Loucy (cell line): Measurements from ENCODE around the gene RAPGEF1.
A peak's percentile ranks its signal among the peaks of the same experiment; 100 is the strongest.

ENCODE experiments used
- H2AFZ ChIP-seq: fragments of 200-600 bp; sonication (generic); 2 replicates; pipeline ENCODE4 v1.6.0; 2016; ENCODE audit warnings: antibody characterized with exemption, mild to moderate bottlenecking, low read length, moderate library complexity
- H3F3A ChIP-seq: fragments of 200-600 bp; 2 replicates; pipeline ENCODE4 v1.6.0; 2016; ENCODE audit warnings: antibody characterized with exemption, low read depth, mild to moderate bottlenecking
- H3K27me3 ChIP-seq: fragments of 200-600 bp; sonication (generic); 2 replicates; pipeline ENCODE4 v1.6.1; 2014; ENCODE audit warnings: low read length, mild to moderate bottlenecking; ENCODE audit not compliant: insufficient read depth, poor library complexity, severe bottlenecking
- H3K36me3 ChIP-seq: fragments of 200-600 bp; sonication (generic); 2 replicates; pipeline ENCODE4 v1.6.1; 2016; ENCODE audit warnings: low read length; ENCODE audit not compliant: insufficient read depth
- H3K4me1 ChIP-seq: fragments of 200-600 bp; sonication (generic); 2 replicates; pipeline ENCODE4 v1.5.1; 2014; ENCODE audit warnings: low read length, mild to moderate bottlenecking; ENCODE audit not compliant: insufficient read depth, poor library complexity, severe bottlenecking
- H3K4me2 ChIP-seq: fragments of 200-600 bp; sonication (generic); 2 replicates; pipeline ENCODE4 v1.6.0; 2014; ENCODE audit warnings: antibody characterized with exemption, low read length, low read depth, mild to moderate bottlenecking; ENCODE audit not compliant: poor library complexity, severe bottlenecking
- H3K4me3 ChIP-seq: fragments of 200-600 bp; sonication (generic); 2 replicates; pipeline ENCODE4 v1.5.1; 2014; ENCODE audit warnings: low read length, mild to moderate bottlenecking, mixed read lengths; ENCODE audit not compliant: poor library complexity, severe bottlenecking
- H3K79me2 ChIP-seq: fragments of 200-600 bp; sonication (generic); 2 replicates; pipeline ENCODE4 v1.6.1; 2014; ENCODE audit warnings: low read length; ENCODE audit not compliant: insufficient read depth
- H3K9ac ChIP-seq: fragments of 200-600 bp; sonication (generic); 2 replicates; pipeline ENCODE4 v1.6.0; 2014; ENCODE audit warnings: mild to moderate bottlenecking, low read depth, low read length, moderate library complexity; ENCODE audit not compliant: poor library complexity, severe bottlenecking
- H3K9me2 ChIP-seq: fragments of 200-600 bp; sonication (generic); replicated peaks from 2 replicates; pipeline ENCODE4 v1.6.1; 2016; ENCODE audit warnings: low read depth, low read length, mixed read lengths
- H3K9me3 ChIP-seq: fragments of 200-600 bp; sonication (generic); 2 replicates; pipeline ENCODE4 v1.6.1; 2014; ENCODE audit warnings: mild to moderate bottlenecking, antibody characterized with exemption, low read length, low read depth; ENCODE audit not compliant: insufficient read depth
- H4K20me1 ChIP-seq: fragments of 200-600 bp; sonication (generic); 2 replicates; pipeline ENCODE4 v1.6.0; 2014; ENCODE audit warnings: antibody characterized with exemption, low read length, mild to moderate bottlenecking; ENCODE audit not compliant: insufficient read depth, poor library complexity, severe bottlenecking
- CTCF ChIP-seq: fragments of 200-600 bp; sonication (generic); conservative IDR thresholded peaks from 2 replicates; pipeline ENCODE4 v1.5.1; 2014; ENCODE audit warnings: mild to moderate bottlenecking, antibody characterized with exemption, low read length
- EZH2phosphoT487 ChIP-seq: fragments of 200-600 bp; IDR thresholded peaks from 2 replicates; pipeline ENCODE4 v1.6.1; 2018; ENCODE audit warnings: antibody characterized with exemption, mild to moderate bottlenecking, moderate library complexity, borderline replicate concordance

Gene RAPGEF1

GRCh38 chr9:131732061-131732526 lies 7.8 kb downstream of the RAPGEF1 start:
- H3K9me3 ChIP-seq = no peaks in the 10 kb centered on the region
- no peaks in the 10 kb centered on the region for H3K27me3 ChIP-seq
- H3K4me1 ChIP-seq = peaks cover 83% of the 10 kb centered on the region
- peaks cover 42% of the 10 kb centered on the region for H3F3A ChIP-seq
- H4K20me1 ChIP-seq = peaks cover 24% of the 10 kb centered on the region
- no peak for TF ChIP-seq EZH2phosphoT487
- no peak for TF ChIP-seq CTCF
- H3K9me2 ChIP-seq = no peaks in the 10 kb centered on the region
- H3K36me3 ChIP-seq = no peaks in the 10 kb centered on the region
- peaks cover 72% of the 10 kb centered on the region for H3K79me2 ChIP-seq
- H3K4me2 ChIP-seq = peak overlapping the region; percentile 97
- H3K9ac ChIP-seq = peak overlapping the region; percentile 66
- H2AFZ ChIP-seq = no peak overlapping the region
- H3K4me3 ChIP-seq = peak overlapping the region; percentile 72

- Histone ChIP-seq H3K9ac (peak overlapping the region; percentile 66), H2AFZ (no peak overlapping the region), H3F3A (peaks cover 42% of the 10 kb centered on the region), H3K4me3 (peak overlapping the region; percentile 72), H3K9me3 (no peaks in the 10 kb centered on the region), H4K20me1 (peaks cover 20% of the 10 kb centered on the region), H3K36me3 (no peaks in the 10 kb centered on the region), H3K79me2 (peaks cover 72% of the 10 kb centered on the region), H3K4me1 (peaks cover 81% of the 10 kb centered on the region), H3K27me3 (no peaks in the 10 kb centered on the region), H3K9me2 (no peaks in the 10 kb centered on the region), H3K4me2 (peak overlapping the region; percentile 97)
- TF ChIP-seq EZH2phosphoT487 (no peak), CTCF (no peak)
These were observed 8.2 kb downstream of the RAPGEF1 start for GRCh38 chr9:131731644-131732043.

- Histone ChIP-seq H3K9me3 (no peaks in the 10 kb centered on the region), H3K4me1 (peaks cover 77% of the 10 kb centered on the region), H2AFZ (no peak overlapping the region), H3F3A (peaks cover 42% of the 10 kb centered on the region), H3K9ac (peak overlapping the region; percentile 66), H4K20me1 (peaks cover 18% of the 10 kb centered on the region), H3K4me2 (peak overlapping the region; percentile 97), H3K9me2 (no peaks in the 10 kb centered on the region), H3K4me3 (peak overlapping the region; percentile 72), H3K79me2 (peaks cover 72% of the 10 kb centered on the region), H3K36me3 (no peaks in the 10 kb centered on the region), H3K27me3 (no peaks in the 10 kb centered on the region)
- TF ChIP-seq CTCF (no peak), EZH2phosphoT487 (no peak)
These were observed 8.6 kb downstream of the RAPGEF1 start for GRCh38 chr9:131731237-131731636.
